ENCODE data around the gene GREB1. TPM values are rescaled to one million over a fixed set of nuclear protein-coding genes. Genes with fewer than 3 reads are reported as not detected.

GREB1 gene
- total and polyA plus RNA-seq, 9 donors: 104 to 723 (median 232) TPM

GRCh38 chr2:11514904-11515303, 18.9 kb upstream of the GREB1 start:
- Histone ChIP-seq H3K9me3 (no peaks in the 10 kb centered on the region), H3K27me3 (no peaks in the 10 kb centered on the region), H3K4me1 (ENCODE audit: insufficient read depth) (peaks cover 28% of the 10 kb centered on the region), H3K36me3 (no peaks in the 10 kb centered on the region), H3K4me3 (no peak overlapping the region), H3K27ac (peak overlapping the region in 1 of 2 donors; percentile 62)
- TF ChIP-seq EP300 (IDR thresholded peaks at IDR 0.05) (no peak), POLR2A (IDR thresholded peaks at IDR 0.05) (no peak), CTCF (IDR thresholded peaks at IDR 0.05) (no peak)
- intact Hi-C loops (cut with DNase I): loop anchor here in 1 of 4 donors (5.0 kb wide), 1 partner anchor 38 kb away; no protein-coding TSS in a partner anchor
- DNase-seq: no peak
- WGBS, 3 donors: 82 to 95% (median 88%) methylated on average over 6 of the region's 6 CpGs

- H3K4me1 ChIP-seq (ENCODE audit: insufficient read depth): peaks cover 28% of the 10 kb centered on the region
- peak overlapping the region; percentile 62 to 64 for H3K27ac ChIP-seq
- no peaks in the 10 kb centered on the region for H3K27me3 ChIP-seq
- H3K36me3 ChIP-seq: no peaks in the 10 kb centered on the region
- no peak for TF ChIP-seq POLR2A (IDR thresholded peaks at IDR 0.05)
- TF ChIP-seq EP300 (IDR thresholded peaks at IDR 0.05): no peak
- no peak for TF ChIP-seq CTCF (IDR thresholded peaks at IDR 0.05)
- H3K4me3 ChIP-seq: no peak overlapping the region
- intact Hi-C loops (cut with DNase I): no loop called here
- 31 to 40% (median 35%) methylated on average over 6 of the region's 6 CpGs for WGBS, 3 donors
- no peaks in the 10 kb centered on the region for H3K9me3 ChIP-seq
- DNase-seq: peak in 3 of 5 donors; percentile 30 to 66 (median 60)
Observed at GRCh38 chr2:11515490-11515981, 18.3 kb upstream of the GREB1 start.

DNA sequence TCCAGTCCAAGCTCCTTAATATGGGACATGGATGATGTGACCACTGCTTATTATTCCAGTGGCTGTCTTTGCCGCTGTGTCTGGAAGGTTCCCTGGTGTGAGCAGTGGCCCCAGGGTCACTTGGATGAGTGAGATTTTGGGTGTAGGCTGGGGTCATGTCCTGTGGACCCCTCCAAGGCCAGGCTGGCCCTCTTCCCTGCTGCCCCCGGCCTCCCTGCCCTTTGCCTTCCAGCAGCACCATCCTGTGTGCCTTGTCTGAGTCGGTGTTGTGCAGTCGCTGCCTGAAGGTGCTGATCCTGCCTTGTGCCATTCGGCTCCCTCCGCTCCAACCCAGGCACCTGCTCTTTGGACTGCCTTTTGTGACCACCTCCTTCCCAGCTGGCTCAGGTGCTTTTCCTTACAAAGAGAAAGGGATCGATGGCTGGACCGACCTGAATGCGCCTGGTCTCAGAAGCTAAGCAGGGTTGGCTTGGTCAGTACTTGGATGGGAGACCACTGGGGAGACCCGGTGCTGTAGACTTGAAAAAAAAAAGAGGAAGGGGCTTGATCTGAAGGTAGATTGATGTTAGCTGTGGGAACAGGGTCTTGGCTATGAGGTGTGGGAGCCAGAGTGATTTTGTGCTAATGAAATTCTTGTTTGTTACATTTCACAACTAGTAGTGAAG, 16.7 kb upstream of the GREB1 start:
- no peaks in the 10 kb centered on the region for H3K27me3 ChIP-seq
- no peaks in the 10 kb centered on the region for H3K9me3 ChIP-seq
- TF ChIP-seq CTCF (IDR thresholded peaks at IDR 0.05): no peak
- TF ChIP-seq POLR2A (IDR thresholded peaks at IDR 0.05): no peak
- no peak for TF ChIP-seq EP300 (IDR thresholded peaks at IDR 0.05)

DNA sequence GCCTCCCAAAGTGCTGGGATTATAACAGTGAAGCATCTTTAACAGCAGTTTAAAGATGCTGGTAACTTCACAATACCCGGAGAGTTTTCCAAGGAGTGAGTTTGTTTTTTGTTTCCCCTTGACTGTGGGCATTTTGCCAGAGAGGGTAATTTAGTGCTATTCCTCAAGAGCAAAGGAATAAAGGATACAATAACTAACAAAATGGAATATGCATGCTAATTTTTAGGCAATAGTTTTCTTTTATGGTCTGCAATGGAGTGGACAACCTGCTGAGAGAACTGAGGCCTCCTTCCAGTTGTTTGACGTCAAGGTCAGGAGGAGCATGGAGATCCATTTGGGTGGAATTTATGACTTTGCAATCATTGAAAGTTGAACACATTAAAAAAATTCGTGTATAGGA, 15.9 kb upstream of the GREB1 start:
- peak overlapping the region in 1 of 2 donors; percentile 64 for H3K27ac ChIP-seq
- no peak for TF ChIP-seq EP300 (IDR thresholded peaks at IDR 0.05)
- peak in 1 of 3 donors; percentile 8 for TF ChIP-seq CTCF (IDR thresholded peaks at IDR 0.05)
- TF ChIP-seq POLR2A (IDR thresholded peaks at IDR 0.05): no peak
- intact Hi-C loops (cut with DNase I): no loop called here
- 13 to 16% (median 14%) methylated on average over 3 of the region's 3 CpGs for WGBS, 3 donors
- H3K36me3 ChIP-seq: no peaks in the 10 kb centered on the region
- no peaks in the 10 kb centered on the region for H3K27me3 ChIP-seq
- H3K4me3 ChIP-seq: no peak overlapping the region
- no peaks in the 10 kb centered on the region for H3K9me3 ChIP-seq
- H3K4me1 ChIP-seq (ENCODE audit: insufficient read depth): peaks cover 20% of the 10 kb centered on the region
- DNase-seq: peak in 1 of 5 donors; percentile 16

More for the DNA sequence above, 16.7 kb upstream of the GREB1 start:
- 83 to 88% (median 83%) methylated on average over 10 of the region's 10 CpGs for WGBS, 3 donors
- H3K4me1 ChIP-seq (ENCODE audit: insufficient read depth): peaks cover 20% of the 10 kb centered on the region
- DNase-seq: peak in 2 of 5 donors; percentile 35 to 37
- peak overlapping the region; percentile 49 to 64 for H3K27ac ChIP-seq
- intact Hi-C loops (cut with DNase I): no loop called here
- H3K4me3 ChIP-seq: no peak overlapping the region
- no peaks in the 10 kb centered on the region for H3K36me3 ChIP-seq

Measured in ovary (tissue), 9 donors.